Kidney epithelial cell (primary cell): Measurements from ENCODE around the gene ITPK1. TPM values are rescaled to one million over a fixed set of nuclear protein-coding genes. Genes with fewer than 3 reads are reported as not detected.

Experiments
- DNase-seq: peaks from one replicate; pipeline ENCODE4 v3.0.0-alpha.2; 2010; ENCODE audit warnings: low read depth
- H3K27me3 ChIP-seq: 2 replicates; pipeline ENCODE4 v1.6.0; 2011; ENCODE audit warnings: low read length; ENCODE audit not compliant: control insufficient read depth, insufficient read depth
- H3K36me3 ChIP-seq: 2 replicates; pipeline ENCODE4 v1.5.1; 2011; ENCODE audit warnings: low read length; ENCODE audit not compliant: control insufficient read depth, insufficient read depth
- H3K4me3 ChIP-seq: 2 replicates; pipeline ENCODE4 v1.5.1; 2011; ENCODE audit warnings: low read depth, mild to moderate bottlenecking, control low read depth, low read length
- total RNA-seq: library from RNA; depleted of rRNA; stranded (reverse); fragments of >200 nt; gene quantifications from 2 replicates; pipeline ENCODE4 v1.2.3, GENCODE V29; 2015
- TF ChIP-seq, protein P1 (sequence below): IDR thresholded peaks from 2 replicates; pipeline ENCODE4 v1.5.1; 2011; ENCODE audit warnings: mild to moderate bottlenecking, moderate library complexity, low read length, control low read depth, inconsistent platforms; ENCODE audit not compliant: insufficient read depth, poor library complexity, severe bottlenecking

The ITPK1 gene
- total RNA-seq, 1 donor from 2014 or later, result 21.3 TPM

DNA sequence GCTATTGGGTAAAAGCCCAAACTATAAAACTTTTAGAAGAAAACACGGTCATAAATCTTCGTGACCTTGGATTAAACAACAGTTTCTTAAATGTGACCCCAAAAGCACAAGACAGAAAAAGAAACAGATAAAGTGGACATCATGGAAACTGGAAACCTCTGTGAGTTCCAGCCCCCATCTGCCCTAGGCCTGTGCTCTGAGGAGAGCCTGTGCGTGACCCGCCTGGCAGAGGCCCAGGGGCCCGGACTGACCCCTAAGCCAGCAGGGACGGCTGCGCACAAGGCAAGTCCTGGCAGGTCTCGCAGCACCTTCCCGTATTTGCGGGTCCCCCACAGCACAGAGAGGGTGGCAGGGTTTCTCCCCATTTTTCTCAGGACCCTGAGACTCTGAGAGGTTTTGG lies 116.8 kb downstream of the ITPK1 start:
- TF ChIP-seq, protein P1, sequence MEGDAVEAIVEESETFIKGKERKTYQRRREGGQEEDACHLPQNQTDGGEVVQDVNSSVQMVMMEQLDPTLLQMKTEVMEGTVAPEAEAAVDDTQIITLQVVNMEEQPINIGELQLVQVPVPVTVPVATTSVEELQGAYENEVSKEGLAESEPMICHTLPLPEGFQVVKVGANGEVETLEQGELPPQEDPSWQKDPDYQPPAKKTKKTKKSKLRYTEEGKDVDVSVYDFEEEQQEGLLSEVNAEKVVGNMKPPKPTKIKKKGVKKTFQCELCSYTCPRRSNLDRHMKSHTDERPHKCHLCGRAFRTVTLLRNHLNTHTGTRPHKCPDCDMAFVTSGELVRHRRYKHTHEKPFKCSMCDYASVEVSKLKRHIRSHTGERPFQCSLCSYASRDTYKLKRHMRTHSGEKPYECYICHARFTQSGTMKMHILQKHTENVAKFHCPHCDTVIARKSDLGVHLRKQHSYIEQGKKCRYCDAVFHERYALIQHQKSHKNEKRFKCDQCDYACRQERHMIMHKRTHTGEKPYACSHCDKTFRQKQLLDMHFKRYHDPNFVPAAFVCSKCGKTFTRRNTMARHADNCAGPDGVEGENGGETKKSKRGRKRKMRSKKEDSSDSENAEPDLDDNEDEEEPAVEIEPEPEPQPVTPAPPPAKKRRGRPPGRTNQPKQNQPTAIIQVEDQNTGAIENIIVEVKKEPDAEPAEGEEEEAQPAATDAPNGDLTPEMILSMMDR, result no peak
- Histone ChIP-seq H3K4me3 (no peak overlapping the region), H3K36me3 (no peaks in the 10 kb centered on the region), H3K27me3 (no peaks in the 10 kb centered on the region)
- no peak for DNase-seq

DNA sequence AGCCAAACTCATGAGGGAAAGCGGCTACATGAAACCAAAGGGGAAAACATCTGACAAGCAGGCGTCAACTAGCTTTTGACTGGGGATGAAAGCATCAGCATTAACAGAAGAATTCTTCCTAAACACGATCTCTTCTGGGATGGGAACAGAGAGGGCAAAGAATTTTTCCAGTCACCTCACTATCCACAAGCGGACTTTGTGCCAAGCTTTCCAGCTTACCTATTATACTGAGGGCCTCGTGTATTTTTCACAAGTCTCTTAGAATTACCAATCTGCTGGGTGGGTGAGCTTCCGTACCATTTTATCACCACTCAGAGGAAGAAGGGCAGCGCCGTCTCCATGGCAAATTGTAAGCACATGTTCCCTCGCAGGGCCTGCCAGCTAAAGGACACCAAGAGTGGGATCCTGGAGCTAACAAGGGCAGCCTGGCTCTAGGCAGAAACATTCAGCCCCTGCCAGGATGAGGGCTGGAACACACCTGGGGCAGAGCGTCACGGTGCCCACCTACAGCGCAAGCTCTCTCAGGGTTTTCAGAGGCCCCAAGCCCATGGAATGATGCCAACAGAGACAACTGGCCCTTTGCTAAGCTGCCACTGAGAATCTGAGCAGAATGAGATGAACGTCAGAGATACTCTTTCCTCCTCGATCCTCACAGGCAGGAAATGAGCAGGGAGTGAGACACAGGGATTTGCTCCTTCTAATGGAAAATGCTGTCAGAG lies 118.2 kb downstream of the ITPK1 start:
- no peak for DNase-seq
- H3K36me3 ChIP-seq, result peaks cover 1% of the 10 kb centered on the region
- TF ChIP-seq, protein P1, result no peak
- H3K4me3 ChIP-seq, result no peak overlapping the region
- no peaks in the 10 kb centered on the region for H3K27me3 ChIP-seq

DNA sequence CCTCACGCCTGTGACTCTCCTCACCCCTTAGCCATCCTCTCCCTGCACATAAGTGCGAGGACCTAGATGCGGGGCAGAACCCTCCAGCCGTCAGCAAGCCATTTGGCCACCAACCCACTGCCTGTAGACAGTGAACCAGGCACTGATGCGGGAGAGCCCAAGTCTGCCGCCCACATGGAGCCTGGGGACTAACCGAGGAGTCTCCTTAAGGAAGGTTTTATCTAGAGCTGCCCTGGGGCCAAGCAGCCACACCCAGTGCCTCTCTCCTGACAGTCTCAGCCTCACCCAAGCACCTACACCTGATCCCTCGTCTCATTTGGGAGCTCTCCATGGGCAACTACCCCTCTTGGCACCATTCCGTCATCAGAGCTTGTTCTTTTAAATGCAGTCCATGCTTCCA lies 120.1 kb downstream of the ITPK1 start:
- TF ChIP-seq, protein P1, result no peak
- Histone ChIP-seq H3K4me3 (no peak overlapping the region), H3K27me3 (no peaks in the 10 kb centered on the region), H3K36me3 (peaks cover 1% of the 10 kb centered on the region)
- DNase-seq, result no peak

DNA sequence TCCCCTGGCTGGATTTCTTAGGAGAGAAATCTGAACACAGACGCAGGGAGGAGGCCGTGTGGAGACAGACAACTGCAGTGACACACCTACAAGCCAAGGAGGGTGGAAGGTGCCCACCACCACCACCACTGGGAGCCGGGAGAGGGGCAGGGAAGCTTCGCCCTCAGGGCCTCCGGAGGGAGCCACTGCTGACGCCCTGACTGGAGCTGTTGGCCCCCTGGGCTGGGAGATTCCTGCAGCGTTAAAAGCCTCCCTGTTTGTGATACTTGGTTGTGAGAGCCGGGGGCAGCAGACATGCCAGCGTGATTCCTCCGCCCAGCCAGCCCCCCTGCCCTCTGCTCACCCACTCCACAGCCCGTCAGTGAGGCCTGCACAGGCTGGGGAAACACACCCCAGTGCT lies 120.8 kb downstream of the ITPK1 start:
- TF ChIP-seq, protein P1, result no peak
- no peaks in the 10 kb centered on the region for H3K27me3 ChIP-seq
- H3K36me3 ChIP-seq, result peaks cover 1% of the 10 kb centered on the region

DNA sequence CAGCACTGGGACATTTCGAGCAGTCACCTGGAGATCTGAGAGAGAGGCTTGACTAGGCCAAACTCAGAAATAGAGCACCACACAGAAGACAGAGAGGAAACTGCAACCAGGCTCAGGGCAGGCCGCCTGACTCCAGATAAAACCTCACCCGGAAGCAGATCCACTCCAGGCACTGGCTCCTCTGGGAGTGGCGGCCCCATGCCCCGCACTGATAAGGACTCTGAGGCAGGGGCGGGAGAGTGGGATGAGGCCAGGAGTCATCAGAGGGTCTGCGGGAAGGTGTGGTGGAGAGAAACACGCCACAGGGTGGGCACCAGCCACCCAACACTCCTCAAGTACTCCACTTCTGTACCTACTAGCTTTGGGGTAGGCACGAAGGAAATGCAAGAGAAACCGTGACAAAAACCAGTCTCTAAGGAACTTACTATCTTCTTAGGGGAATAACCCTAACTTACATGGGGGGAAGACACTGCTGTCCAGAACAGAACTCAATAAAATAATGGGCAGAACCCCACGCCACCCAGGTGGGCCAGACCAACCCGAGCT lies 121.5 kb downstream of the ITPK1 start:
- TF ChIP-seq, protein P1, result no peak
- Histone ChIP-seq H3K4me3 (no peak overlapping the region), H3K36me3 (peaks cover 1% of the 10 kb centered on the region), H3K27me3 (no peaks in the 10 kb centered on the region)
- DNase-seq, result no peak

More for the DNA sequence above, 120.8 kb downstream of the ITPK1 start:
- H3K4me3 ChIP-seq, result no peak overlapping the region
- no peak for DNase-seq

DNA sequence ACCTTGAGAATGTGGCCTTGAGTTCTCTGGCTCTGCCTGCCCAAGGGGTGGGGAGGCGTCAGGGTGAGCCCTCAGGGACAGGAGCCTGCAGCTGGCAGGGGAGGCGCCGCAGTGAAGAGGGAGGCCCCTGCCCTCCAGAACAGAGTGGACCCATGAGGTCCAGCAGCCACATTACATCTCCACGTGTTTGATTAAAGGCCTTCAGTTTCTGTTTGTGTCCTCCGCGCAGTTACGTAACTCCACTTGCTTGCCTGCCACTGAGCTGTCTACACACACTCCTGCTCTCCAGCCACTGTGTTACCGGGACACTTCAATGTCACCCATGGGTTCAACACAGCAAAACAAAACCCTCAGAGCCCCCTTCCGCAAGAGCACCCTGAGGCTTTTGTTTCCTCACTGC lies 122.4 kb downstream of the ITPK1 start:
- no peak overlapping the region for H3K4me3 ChIP-seq
- no peak for DNase-seq
- no peaks in the 10 kb centered on the region for H3K27me3 ChIP-seq
- TF ChIP-seq, protein P1, result no peak
- H3K36me3 ChIP-seq, result peaks cover 1% of the 10 kb centered on the region
